ENCODE results near the gene MLC1. TPM values are rescaled to one million over a fixed set of nuclear protein-coding genes. Genes with fewer than 3 reads are reported as not detected.
A peak's percentile ranks its signal among the peaks of the same experiment; 100 is the strongest.

MLC1 gene
- total and polyA plus RNA-seq, 8 donors = 0.39 to 3.0 (median 2.1) TPM

DNA sequence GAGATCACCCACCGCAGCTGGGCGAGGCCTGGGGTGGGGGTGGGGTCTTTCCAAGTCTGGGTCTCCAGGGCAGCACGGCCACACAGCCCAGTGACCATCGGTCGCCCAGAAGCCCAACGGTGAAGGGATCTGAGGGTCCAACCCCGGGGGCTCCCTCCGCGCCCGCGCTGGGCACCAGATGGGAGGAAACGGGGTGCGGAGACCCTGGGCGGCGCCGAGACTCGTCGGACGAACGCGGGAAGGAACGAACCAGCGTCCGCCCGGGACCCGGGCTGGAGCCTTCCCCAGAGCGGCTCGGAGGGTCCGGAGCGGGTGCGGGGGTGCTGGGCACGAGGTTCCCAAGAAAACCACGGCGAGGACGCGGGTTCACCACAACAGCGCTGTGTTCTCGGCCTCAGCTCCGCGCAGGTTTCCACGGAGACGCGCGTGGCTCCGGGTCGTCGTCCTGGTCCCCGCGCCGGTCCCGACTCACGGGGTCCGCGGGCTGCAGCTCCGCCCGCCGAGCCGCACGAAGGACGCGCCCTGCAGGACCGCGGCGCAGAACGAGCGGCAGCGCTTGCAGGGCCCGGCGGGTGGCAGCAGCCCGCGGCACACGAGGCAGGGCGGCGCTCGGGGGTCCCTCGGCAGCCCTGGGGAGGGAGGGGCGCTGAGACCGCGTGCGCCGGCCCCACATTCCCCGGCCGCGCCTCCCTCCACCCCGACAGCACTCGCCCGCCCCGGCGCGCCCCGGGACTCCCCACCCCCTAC is 70.4 kb downstream of the MLC1 start:
- H3K27ac ChIP-seq = no peak overlapping the region
- TF ChIP-seq, protein P1, sequence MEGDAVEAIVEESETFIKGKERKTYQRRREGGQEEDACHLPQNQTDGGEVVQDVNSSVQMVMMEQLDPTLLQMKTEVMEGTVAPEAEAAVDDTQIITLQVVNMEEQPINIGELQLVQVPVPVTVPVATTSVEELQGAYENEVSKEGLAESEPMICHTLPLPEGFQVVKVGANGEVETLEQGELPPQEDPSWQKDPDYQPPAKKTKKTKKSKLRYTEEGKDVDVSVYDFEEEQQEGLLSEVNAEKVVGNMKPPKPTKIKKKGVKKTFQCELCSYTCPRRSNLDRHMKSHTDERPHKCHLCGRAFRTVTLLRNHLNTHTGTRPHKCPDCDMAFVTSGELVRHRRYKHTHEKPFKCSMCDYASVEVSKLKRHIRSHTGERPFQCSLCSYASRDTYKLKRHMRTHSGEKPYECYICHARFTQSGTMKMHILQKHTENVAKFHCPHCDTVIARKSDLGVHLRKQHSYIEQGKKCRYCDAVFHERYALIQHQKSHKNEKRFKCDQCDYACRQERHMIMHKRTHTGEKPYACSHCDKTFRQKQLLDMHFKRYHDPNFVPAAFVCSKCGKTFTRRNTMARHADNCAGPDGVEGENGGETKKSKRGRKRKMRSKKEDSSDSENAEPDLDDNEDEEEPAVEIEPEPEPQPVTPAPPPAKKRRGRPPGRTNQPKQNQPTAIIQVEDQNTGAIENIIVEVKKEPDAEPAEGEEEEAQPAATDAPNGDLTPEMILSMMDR (IDR thresholded peaks at IDR 0.05) = no peak
- intact Hi-C loops (cut with DNase I) = no loop called here
- peaks cover 56 to 93% of the 10 kb centered on the region in 2 donors for H3K27me3 ChIP-seq
- H3K4me3 ChIP-seq = no peak overlapping the region
- ATAC-seq (no peak), DNase-seq (peak in 1 of 4 donors; percentile 66)
- H3K9me3 ChIP-seq = no peaks in the 10 kb centered on the region
- H3K36me3 ChIP-seq = no peaks in the 10 kb centered on the region
- peaks cover 5 to 14% of the 10 kb centered on the region in 2 donors for H3K4me1 ChIP-seq

DNA sequence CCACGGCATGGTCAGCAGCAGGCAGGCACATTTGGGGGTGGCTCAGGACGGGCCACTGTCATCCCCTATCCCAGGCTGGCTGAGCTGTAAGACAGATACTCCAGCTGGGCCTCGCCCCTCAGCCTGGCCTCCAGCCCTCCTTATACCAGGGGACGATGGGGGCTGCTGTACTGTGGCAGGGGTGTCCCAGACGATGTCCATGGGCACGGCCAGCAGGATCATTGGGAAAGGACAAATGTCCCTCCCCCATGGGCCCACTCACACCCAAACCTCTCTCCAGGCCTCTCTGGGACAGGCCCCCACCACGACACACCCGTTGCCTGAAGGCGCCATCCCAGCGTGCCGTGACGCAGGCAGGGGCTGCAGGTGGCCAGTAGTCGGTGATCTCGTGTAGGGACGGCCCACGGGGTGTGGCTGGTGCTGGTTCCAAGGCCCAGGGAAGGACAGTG is 71.1 kb downstream of the MLC1 start:
- H3K27ac ChIP-seq = no peak overlapping the region
- H3K9me3 ChIP-seq = no peaks in the 10 kb centered on the region
- intact Hi-C loops (cut with DNase I) = no loop called here
- peaks cover 5 to 14% of the 10 kb centered on the region in 2 donors for H3K4me1 ChIP-seq
- H3K27me3 ChIP-seq = peaks cover 56 to 99% of the 10 kb centered on the region in 2 donors
- ATAC-seq (no peak), DNase-seq (peak in 1 of 4 donors; percentile 67)
- no peaks in the 10 kb centered on the region for H3K36me3 ChIP-seq
- H3K4me3 ChIP-seq = no peak overlapping the region
- TF ChIP-seq, protein P1 (IDR thresholded peaks at IDR 0.05) = no peak

DNA sequence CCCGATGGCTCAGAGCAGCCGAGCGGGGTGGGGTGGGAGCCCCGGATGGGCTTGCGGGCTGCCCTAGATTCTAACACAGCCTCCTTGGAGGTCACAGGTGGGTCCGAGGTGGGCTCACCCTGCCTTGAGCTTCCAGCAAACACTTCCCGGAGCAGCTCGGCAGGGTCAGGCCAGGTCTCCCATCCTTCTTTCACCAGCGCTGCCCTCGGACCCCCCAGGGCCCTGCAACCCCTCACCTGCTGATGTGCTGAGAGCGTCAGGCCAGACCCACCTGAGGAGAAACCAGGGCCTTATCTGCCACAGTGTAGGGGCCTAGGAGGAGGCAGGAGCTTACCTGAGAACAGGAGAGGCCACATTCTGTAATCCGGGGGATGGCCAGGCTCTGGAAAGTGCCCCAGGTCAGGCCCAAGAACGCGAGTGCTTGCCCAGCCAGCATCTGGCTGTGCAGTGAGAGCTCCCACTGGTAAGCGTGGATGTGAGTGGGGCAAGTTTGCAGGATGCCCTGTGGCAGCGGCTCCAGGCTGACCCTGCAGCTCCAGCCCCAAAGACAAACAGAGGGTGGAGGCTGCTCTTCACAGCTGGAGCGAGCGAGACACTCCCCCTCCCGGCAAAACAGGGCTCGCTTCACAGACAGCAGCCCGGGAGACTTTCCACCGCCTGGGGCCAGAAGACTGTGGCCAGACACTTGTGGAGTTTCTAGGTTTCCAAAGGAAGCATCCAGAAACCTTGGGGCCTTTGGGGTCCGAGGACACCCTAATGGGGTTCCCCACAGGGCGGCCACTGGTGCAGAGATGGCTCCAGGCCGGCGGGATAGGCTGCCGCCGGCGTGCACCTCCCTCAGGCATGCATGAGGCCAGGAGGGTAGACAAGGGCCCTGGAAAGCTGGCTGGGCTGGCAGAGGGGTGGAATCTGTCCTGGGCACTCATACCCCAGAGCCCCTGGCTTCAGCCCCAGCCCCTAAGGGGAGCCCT is 72.7 kb downstream of the MLC1 start, which contains the start of gene IL17REL:
IL17REL (minus strand) TSS at position 555 of the 971 bp plus-strand sequence; CDS start at position 436, 119 bp downstream.
- H3K27me3 ChIP-seq = peaks cover 52 to 84% of the 10 kb centered on the region in 2 donors
- intact Hi-C loops (cut with DNase I) = no loop called here
- ATAC-seq (peak; percentile 32), DNase-seq (peak in 1 of 4 donors; percentile 72)
- TF ChIP-seq, protein P1 (IDR thresholded peaks at IDR 0.05) = no peak
- H3K27ac ChIP-seq = no peak within 1 kb of the TSS
- no peak within 1 kb of the TSS for H3K4me3 ChIP-seq
- H3K9me3 ChIP-seq = no peaks in the 10 kb centered on the region
- H3K4me1 ChIP-seq = peaks cover 5 to 14% of the 10 kb centered on the region in 2 donors
- no peaks in the 10 kb centered on the region for H3K36me3 ChIP-seq

DNA sequence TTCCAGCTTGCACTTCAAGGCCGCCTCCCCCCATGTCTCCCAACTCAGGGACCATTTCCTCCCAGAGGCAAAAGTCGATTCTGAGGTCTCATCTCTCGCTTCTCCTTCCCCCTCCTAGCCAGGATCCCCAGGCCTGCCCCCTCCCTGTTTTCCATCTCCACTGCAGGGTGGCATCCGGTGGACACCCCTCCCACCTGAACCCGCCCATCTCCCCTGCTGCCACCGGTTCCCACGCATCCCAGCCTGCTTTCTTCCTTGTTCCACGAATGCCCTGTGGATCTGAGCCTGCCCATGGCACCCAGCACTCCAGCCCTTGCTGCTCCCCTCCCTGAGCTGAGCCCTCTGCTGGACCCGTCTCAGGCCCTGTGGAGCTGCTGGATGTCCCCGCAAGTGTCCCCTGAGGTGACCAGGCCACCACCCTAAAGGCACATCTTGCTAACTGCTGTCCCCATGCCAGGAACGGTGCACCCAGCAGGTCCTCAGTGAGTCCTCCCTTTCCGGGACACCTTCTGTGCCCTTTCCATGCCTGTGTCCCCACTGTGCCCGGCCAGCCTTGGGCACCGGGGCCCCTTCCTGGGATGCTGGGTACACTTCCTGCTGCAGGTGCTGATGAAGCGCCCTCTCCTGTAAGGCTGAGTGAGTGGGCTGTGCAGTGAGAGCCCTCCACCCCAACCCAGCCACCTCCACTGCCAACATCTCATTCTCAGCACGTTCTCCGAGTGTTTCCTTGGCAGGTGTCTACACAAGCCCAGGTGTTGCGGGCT is 73.6 kb downstream of the MLC1 start:
- peak in 3 of 4 donors; percentile 29 to 68 (median 62) for DNase-seq
- Histone ChIP-seq H3K4me1 (peaks cover 5 to 14% of the 10 kb centered on the region in 2 donors), H3K36me3 (no peaks in the 10 kb centered on the region), H3K4me3 (no peak overlapping the region), H3K27ac (no peak overlapping the region), H3K9me3 (no peaks in the 10 kb centered on the region), H3K27me3 (peaks cover 49 to 75% of the 10 kb centered on the region in 2 donors)
- ATAC-seq = peak; percentile 63
- intact Hi-C loops (cut with DNase I) = no loop called here
- TF ChIP-seq, protein P1 (IDR thresholded peaks at IDR 0.05) = no peak

All from left lung (tissue), 10 donors.